Immature natural killer cell (primary cell): ENCODE data around the gene CCNL1. TPM values are rescaled to one million over a fixed set of nuclear protein-coding genes. Genes with fewer than 3 reads are reported as not detected.
"Not testable (repeated sequence)": the region's sequence is repeated elsewhere in the genome, so short reads cannot be mapped to it uniquely, and the experiment has no call there.

Experiments used
- DNase-seq, 3 donors: peaks; one replicate each; pipeline ENCODE4 v3.0.0; 2022; ENCODE audit warnings: mixed read lengths in 1 of 3
- H3K27ac Mint-ChIP-seq, 6 donors: one replicate each; pipeline ENCODE4 v1.8.0; 2020; ENCODE audit warnings: mixed read lengths in 6 of 6, mild to moderate bottlenecking in 5 of 6, inconsistent platforms in 4 of 6, moderate library complexity in 3 of 6
- H3K27me3 Mint-ChIP-seq, 3 donors: one replicate each; pipeline ENCODE4 v1.8.0; 2020 to 2021; ENCODE audit warnings: low read depth in 3 of 3, mild to moderate bottlenecking in 3 of 3, mixed read lengths in 3 of 3, moderate library complexity in 3 of 3, inconsistent platforms in 1 of 3
- H3K36me3 Mint-ChIP-seq, 3 donors: one replicate each; pipeline ENCODE4 v1.8.0; 2020; ENCODE audit warnings: mixed read lengths in 3 of 3, inconsistent platforms in 2 of 3, mild to moderate bottlenecking in 2 of 3
- H3K4me1 Mint-ChIP-seq, 2 donors: one replicate each; pipeline ENCODE4 v1.8.0; 2020; ENCODE audit warnings: inconsistent platforms in 2 of 2, mild to moderate bottlenecking in 2 of 2, mixed read lengths in 2 of 2, moderate library complexity in 1 of 2
- H3K4me3 Mint-ChIP-seq, 5 donors: one replicate each; pipeline ENCODE4 v1.8.0; 2020; ENCODE audit warnings: mild to moderate bottlenecking in 5 of 5, mixed read lengths in 5 of 5, inconsistent platforms in 3 of 5, moderate library complexity in 3 of 5
- H3K9me3 Mint-ChIP-seq, 6 donors: one replicate each; pipeline ENCODE4 v1.8.0; 2020; ENCODE audit warnings: mild to moderate bottlenecking in 6 of 6, mixed read lengths in 6 of 6, inconsistent platforms in 4 of 6, moderate library complexity in 3 of 6
- polyA plus RNA-seq, 3 donors: library from polyadenylated mRNA; unstranded; fragments of 300-500 nt; fragmentation: Illumina TruSeq; gene quantifications; one replicate each; pipeline ENCODE4 v1.2.3, GENCODE V29; 2021

Gene CCNL1
- polyA plus RNA-seq = 10 to 100 TPM; 35.3 to 87.6 (median 44.2) TPM

DNA sequence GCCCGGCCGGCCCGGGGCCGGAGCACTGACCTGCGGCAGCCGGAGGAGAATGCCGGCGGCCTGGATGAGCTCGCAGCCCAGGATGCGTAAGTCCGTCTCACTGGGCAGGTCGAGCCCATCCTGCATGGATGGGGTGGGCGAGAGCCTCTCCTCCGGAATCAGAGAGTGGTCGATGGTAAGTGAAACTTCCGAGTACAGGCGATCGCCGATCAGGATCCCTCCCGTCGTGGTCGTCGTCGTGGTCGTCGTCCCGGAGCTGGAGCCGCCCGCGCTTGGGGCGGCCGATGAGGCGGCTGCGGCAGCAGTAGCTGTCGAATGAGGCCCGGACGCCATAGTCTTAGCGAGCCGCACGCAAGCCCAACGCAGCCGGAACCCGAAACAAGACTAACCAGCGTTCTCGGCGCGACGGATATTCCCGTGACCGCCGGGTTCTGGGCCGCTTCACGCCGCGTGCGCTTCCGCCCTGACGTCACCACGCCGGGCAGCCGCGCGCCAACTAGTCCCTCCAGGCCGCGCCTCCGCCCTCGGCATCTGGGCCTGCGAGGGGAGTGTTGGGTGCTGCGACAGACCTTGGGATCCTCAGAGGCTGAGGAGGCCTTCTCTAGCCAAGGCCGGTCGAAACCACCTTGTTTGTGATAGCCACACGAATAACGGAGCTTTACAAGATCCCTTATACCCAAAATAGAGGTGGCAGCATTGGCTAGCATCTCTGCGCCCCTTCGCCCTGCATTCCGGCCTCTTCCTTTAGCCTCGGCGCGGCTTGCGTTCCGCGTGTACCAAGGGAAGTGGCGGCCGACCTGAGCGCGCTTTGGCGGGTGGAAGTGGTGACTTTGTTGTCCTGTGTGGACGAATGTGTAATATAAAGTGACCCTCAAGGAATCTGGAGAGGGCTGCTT is at the start of gene CCNL1:
CCNL1 (minus strand) TSS at position 386 of the 896 bp plus-strand sequence; CDS start at position 333, 53 bp downstream.
- peak within 1 kb of the TSS; percentile 97 to 99 (median 99) for H3K4me3 Mint-ChIP-seq
- H3K4me1 Mint-ChIP-seq = peaks cover 58 to 61% of the 10 kb centered on the region in 2 donors
- H3K27me3 Mint-ChIP-seq = peaks cover 20 to 27% (median 21%) of the 10 kb centered on the region in 3 donors
- H3K36me3 Mint-ChIP-seq = peaks cover 7 to 34% (median 26%) of the 10 kb centered on the region in 3 donors
- H3K27ac Mint-ChIP-seq = peak within 1 kb of the TSS; percentile 98 to 99 (median 99)
- H3K9me3 Mint-ChIP-seq = no peaks in the 10 kb centered on the region
- DNase-seq = peak; percentile 96 to 97 (median 97)

- Mint-ChIP-seq H3K4me1 (no peaks in the 10 kb centered on the region), H3K36me3 (no peaks in the 10 kb centered on the region), H3K9me3 (no peaks in the 10 kb centered on the region), H3K27me3 (peaks cover 0 to 4% (median 0%) of the 10 kb centered on the region in 3 donors), H3K4me3 (no peak overlapping the region), H3K27ac (no peak overlapping the region)
- no peak for DNase-seq
These were observed 44.9 kb upstream of the CCNL1 start for GRCh38 chr3:157204880-157205279.

- H3K9me3 Mint-ChIP-seq = peaks cover 0 to 1% (median 0%) of the 10 kb centered on the region in 6 donors
- DNase-seq = no peak
- H3K36me3 Mint-ChIP-seq = no peaks in the 10 kb centered on the region
- no peak overlapping the region for H3K4me3 Mint-ChIP-seq
- H3K4me1 Mint-ChIP-seq = no peaks in the 10 kb centered on the region
- no peak overlapping the region for H3K27ac Mint-ChIP-seq
- H3K27me3 Mint-ChIP-seq = peaks cover 0 to 4% (median 0%) of the 10 kb centered on the region in 3 donors
These were observed 44.5 kb upstream of the CCNL1 start for GRCh38 chr3:157204431-157204830.

GRCh38 chr3:157201648-157202278 is 41.8 kb upstream of the CCNL1 start:
- Mint-ChIP-seq H3K9me3 (peaks cover 4 to 8% (median 7%) of the 10 kb centered on the region in 6 donors), H3K27me3 (peaks cover 0 to 6% (median 3%) of the 10 kb centered on the region in 3 donors), H3K4me3 (no peak overlapping the region), H3K4me1 (no peaks in the 10 kb centered on the region), H3K27ac (no peak overlapping the region), H3K36me3 (peaks cover 3 to 5% (median 4%) of the 10 kb centered on the region in 3 donors)
- DNase-seq = peak; percentile 4 to 9 (median 4)

DNA sequence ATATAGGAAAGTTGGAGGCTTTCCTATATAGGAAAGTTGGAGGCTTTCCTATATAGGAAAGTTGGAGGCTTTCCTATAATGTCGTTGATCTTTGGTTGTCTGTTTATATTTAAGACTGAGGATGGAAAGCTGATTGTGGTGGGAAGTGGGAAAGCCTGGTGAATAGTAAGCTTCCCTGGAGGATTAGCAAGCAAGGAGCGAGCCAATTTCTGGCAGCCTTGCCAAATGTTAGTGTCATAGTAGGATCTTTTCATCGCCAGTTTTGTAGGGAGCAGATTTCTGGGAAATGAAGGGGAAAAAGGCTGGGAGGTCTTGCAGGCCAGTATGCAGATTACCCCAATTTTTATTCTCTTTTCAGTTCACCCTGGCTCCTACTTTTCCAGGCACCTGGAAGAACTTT is 39.9 kb upstream of the CCNL1 start:
- Mint-ChIP-seq H3K27ac (no peak overlapping the region), H3K4me3 (no peak overlapping the region), H3K36me3 (peaks cover 5 to 7% (median 5%) of the 10 kb centered on the region in 3 donors)

GRCh38 chr3:157195965-157196364 is 36.0 kb upstream of the CCNL1 start:
- Mint-ChIP-seq H3K4me1 (no peaks in the 10 kb centered on the region), H3K9me3 (peaks cover 29 to 62% (median 56%) of the 10 kb centered on the region in 6 donors), H3K36me3 (peaks cover 5 to 15% (median 14%) of the 10 kb centered on the region in 3 donors), H3K27ac (no peak overlapping the region), H3K27me3 (peaks cover 2 to 7% (median 2%) of the 10 kb centered on the region in 3 donors), H3K4me3 (no peak overlapping the region)
- DNase-seq = no peak

More for the DNA sequence above, 39.9 kb upstream of the CCNL1 start:
- H3K4me1 Mint-ChIP-seq = no peaks in the 10 kb centered on the region
- DNase-seq = no peak
- peaks cover 13 to 27% (median 23%) of the 10 kb centered on the region in 6 donors for H3K9me3 Mint-ChIP-seq
- H3K27me3 Mint-ChIP-seq = peaks cover 2 to 4% (median 3%) of the 10 kb centered on the region in 3 donors

DNA sequence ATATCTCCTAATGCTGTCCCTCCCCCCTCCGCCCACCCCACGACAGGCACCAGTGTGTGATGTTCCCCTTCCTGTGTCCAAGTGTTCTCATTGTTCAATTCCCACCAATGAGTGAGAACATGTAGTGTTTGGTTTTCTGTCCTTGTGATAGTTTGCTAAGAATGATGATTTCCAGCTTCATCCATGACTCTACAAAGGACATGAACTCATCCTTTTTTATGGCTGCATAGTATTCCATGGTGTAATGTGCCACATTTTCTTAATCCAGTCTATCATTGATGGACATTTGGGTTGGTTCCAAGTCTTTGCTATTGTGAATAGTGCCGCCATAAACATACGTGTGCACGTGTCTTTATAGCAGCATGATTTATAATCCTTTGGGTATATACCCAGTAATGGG is 31.2 kb upstream of the CCNL1 start:
- H3K4me3 Mint-ChIP-seq, DNase-seq, H3K27ac Mint-ChIP-seq, H3K4me1 Mint-ChIP-seq, H3K27me3 Mint-ChIP-seq: not testable (repeated sequence)
- Mint-ChIP-seq H3K9me3 (peaks cover 44 to 92% (median 87%) of the 10 kb centered on the region in 6 donors), H3K36me3 (peaks cover 14 to 24% (median 21%) of the 10 kb centered on the region in 3 donors)

- peaks cover 0 to 10% (median 5%) of the 10 kb centered on the region in 3 donors for H3K27me3 Mint-ChIP-seq
- peaks cover 22 to 32% (median 28%) of the 10 kb centered on the region in 3 donors for H3K36me3 Mint-ChIP-seq
- H3K4me1 Mint-ChIP-seq = no peaks in the 10 kb centered on the region
- no peak for DNase-seq
- no peak overlapping the region for H3K27ac Mint-ChIP-seq
- no peak overlapping the region for H3K4me3 Mint-ChIP-seq
- peaks cover 41 to 91% (median 88%) of the 10 kb centered on the region in 6 donors for H3K9me3 Mint-ChIP-seq
These were observed 30.5 kb upstream of the CCNL1 start for GRCh38 chr3:157190380-157190872.

DNA sequence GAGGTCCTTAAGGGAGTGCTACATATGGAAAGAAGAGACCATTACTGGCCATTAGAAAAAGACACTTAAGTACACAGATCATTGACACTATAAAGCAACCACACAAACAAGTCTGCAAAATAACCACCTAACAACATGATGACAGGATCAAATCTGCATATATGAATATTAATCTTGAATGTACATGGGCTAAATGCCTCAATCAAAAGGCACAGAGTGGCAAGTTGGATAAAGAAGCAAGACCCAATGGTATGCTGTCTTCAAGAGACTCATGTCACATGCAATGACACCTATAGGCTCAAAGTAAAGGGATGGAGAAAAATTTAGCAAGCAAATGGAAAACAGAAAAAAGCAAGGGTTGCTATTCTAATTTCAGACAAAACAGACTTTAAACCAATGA is 28.4 kb upstream of the CCNL1 start:
- peaks cover 32 to 78% (median 75%) of the 10 kb centered on the region in 6 donors for H3K9me3 Mint-ChIP-seq
- H3K27ac Mint-ChIP-seq = no peak overlapping the region
- no peaks in the 10 kb centered on the region for H3K4me1 Mint-ChIP-seq
- H3K4me3 Mint-ChIP-seq = no peak overlapping the region
- H3K27me3 Mint-ChIP-seq = peaks cover 0 to 10% (median 3%) of the 10 kb centered on the region in 3 donors
- no peak for DNase-seq
- H3K36me3 Mint-ChIP-seq = peaks cover 37 to 43% (median 39%) of the 10 kb centered on the region in 3 donors

DNA sequence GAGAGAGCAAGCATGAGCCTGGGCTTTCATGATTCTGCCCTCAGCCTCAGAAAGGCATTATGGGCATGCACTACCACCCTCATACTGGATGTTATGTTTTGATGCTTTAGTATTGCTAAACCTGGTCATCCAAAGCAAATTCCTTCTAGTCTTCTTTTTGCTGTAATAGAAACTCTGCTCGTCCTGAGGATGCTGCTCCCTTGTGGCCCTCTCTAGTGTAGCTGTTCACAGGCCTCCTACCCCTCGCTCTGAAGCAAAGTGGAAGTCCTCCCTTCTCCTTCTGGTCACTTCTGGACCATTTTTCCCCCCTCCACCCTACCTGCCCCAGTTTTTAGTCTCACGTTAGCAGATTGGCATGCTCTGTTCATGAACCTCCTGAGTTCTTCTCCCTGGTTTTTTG is 22.9 kb upstream of the CCNL1 start:
- Mint-ChIP-seq H3K4me3 (no peak overlapping the region), H3K9me3 (peaks cover 3 to 30% (median 25%) of the 10 kb centered on the region in 6 donors), H3K27me3 (peaks cover 0 to 2% (median 0%) of the 10 kb centered on the region in 3 donors), H3K27ac (no peak overlapping the region), H3K36me3 (peaks cover 37 to 59% (median 51%) of the 10 kb centered on the region in 3 donors), H3K4me1 (peaks cover 0 to 15% of the 10 kb centered on the region in 2 donors)
- no peak for DNase-seq

GRCh38 chr3:157180262-157180661 is 20.3 kb upstream of the CCNL1 start:
- Mint-ChIP-seq H3K4me3 (no peak overlapping the region), H3K4me1 (peaks cover 20 to 41% of the 10 kb centered on the region in 2 donors), H3K9me3 (peaks cover 0 to 6% (median 4%) of the 10 kb centered on the region in 6 donors), H3K27me3 (peaks cover 0 to 3% (median 3%) of the 10 kb centered on the region in 3 donors), H3K36me3 (peaks cover 21 to 49% (median 40%) of the 10 kb centered on the region in 3 donors), H3K27ac (no peak overlapping the region)
- DNase-seq = no peak

DNA sequence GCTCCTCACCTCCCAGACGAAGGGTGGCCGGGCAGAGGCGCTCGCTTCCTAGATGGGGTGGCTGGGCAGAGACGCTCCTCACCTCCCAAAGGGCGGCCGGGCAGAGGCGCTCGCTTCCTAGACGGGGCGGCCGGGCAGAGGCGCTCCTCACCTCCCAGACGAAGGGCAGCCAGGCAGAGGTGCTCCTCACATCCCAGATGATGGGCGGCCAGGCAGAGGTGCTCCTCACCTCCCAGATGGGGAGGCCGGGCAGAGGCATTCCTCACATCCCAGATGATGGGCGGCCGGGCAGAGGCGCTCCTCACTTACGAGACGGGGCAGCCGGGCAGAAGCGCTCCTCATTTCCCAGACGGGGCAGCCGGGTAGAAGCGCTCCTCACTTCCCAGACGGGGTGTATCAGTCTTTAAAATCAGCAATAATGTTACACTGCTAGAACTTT is 19.4 kb upstream of the CCNL1 start:
- Mint-ChIP-seq H3K9me3 (peaks cover 0 to 3% (median 0%) of the 10 kb centered on the region in 6 donors), H3K4me3 (no peak overlapping the region)

More for the DNA sequence above, 19.4 kb upstream of the CCNL1 start:
- Mint-ChIP-seq H3K27me3 (peaks cover 8 to 12% (median 12%) of the 10 kb centered on the region in 3 donors), H3K27ac (no peak overlapping the region), H3K36me3 (peaks cover 17 to 40% (median 32%) of the 10 kb centered on the region in 3 donors), H3K4me1 (peaks cover 23 to 48% of the 10 kb centered on the region in 2 donors)
- DNase-seq = no peak
